ENCODE results near the gene NF2. TPM values are rescaled to one million over a fixed set of nuclear protein-coding genes. Genes with fewer than 3 reads are reported as not detected.

NF2 gene
- total RNA-seq, 1 experiment from 2014 or later = 113 TPM

GRCh38 chr22:29629903-29630516 is 26.6 kb downstream of the NF2 start:
- ATAC-seq = no peak
- Histone ChIP-seq H3K27ac (ENCODE audit: low read length) (0 out of 2 replicates have a peak overlapping the region, but pooled peaks have one; percentile 6), H3K4me1 (ENCODE audit: insufficient read depth, low read length) (peaks cover 82% of the 10 kb centered on the region)

GRCh38 chr22:29630987-29631386 is 27.6 kb downstream of the NF2 start:
- H3K27me3 ChIP-seq (ENCODE audit: low read length) = no peaks in the 10 kb centered on the region
- H3K4me3 ChIP-seq (ENCODE audit: low read length) = no peak overlapping the region
- no peak for TF ChIP-seq CTCF (conservative IDR thresholded peaks at IDR 0.05; ENCODE audit: low read depth, low read length)
- no peak for TF ChIP-seq EZH2 (IDR thresholded peaks at IDR 0.05; ENCODE audit: low read length, unreplicated experiment)
- TF ChIP-seq EZH2phosphoT487 (IDR thresholded peaks at IDR 0.05; ENCODE audit: borderline replicate concordance, low read length) = no peak
- intact Hi-C loops (cut with micrococcal nuclease) = no loop called here
- H3K27ac ChIP-seq (ENCODE audit: low read length) = no peak overlapping the region
- DNase-seq = no peak
- peaks cover 82% of the 10 kb centered on the region for H3K4me1 ChIP-seq (ENCODE audit: insufficient read depth, low read length)
- H3K9ac ChIP-seq (ENCODE audit: low read length) = no peak overlapping the region
- ChIA-PET POLR2A (ENCODE audit: unreplicated experiment) (no interaction called here), CTCF (no interaction called here)
- H3K9me3 ChIP-seq (ENCODE audit: low read length) = no peaks in the 10 kb centered on the region
- H3F3A ChIP-seq (ENCODE audit: low read length, unreplicated experiment) = peaks cover 18% of the 10 kb centered on the region
- ATAC-seq = no peak
- H3K79me2 ChIP-seq (ENCODE audit: low read length) = peaks cover 100% of the 10 kb centered on the region
- H3K4me2 ChIP-seq (ENCODE audit: low read length) = no peak overlapping the region
- no peaks in the 10 kb centered on the region for H3K9me2 ChIP-seq (replicated peaks; ENCODE audit: low read length)
- no peak overlapping the region for H2AFZ ChIP-seq (ENCODE audit: low read length)
- peaks cover 10% of the 10 kb centered on the region; the same call in 1 of the 2 replicates for H3K36me3 ChIP-seq (ENCODE audit: low read depth, low read length)
- BruUV-seq (replicated peaks) = no TSS peak
- no peaks in the 10 kb centered on the region for H4K20me1 ChIP-seq (ENCODE audit: low read length)

More at GRCh38 chr22:29629903-29630516, 26.6 kb downstream of the NF2 start:
- CTCF ChIA-PET = no interaction called here
- POLR2A ChIA-PET (ENCODE audit: unreplicated experiment) = interaction anchor here (0.7 kb wide), 1 partner anchor 35 kb away, joined by 3 read pairs; no protein-coding TSS in a partner anchor
- no TSS peak for BruUV-seq (replicated peaks)
- Histone ChIP-seq H3K9me3 (ENCODE audit: low read length) (no peaks in the 10 kb centered on the region), H3K36me3 (ENCODE audit: low read depth, low read length) (peaks cover 10% of the 10 kb centered on the region; the same call in 1 of the 2 replicates), H3K4me3 (ENCODE audit: low read length) (no peak overlapping the region), H3F3A (ENCODE audit: low read length, unreplicated experiment) (peaks cover 18% of the 10 kb centered on the region), H4K20me1 (ENCODE audit: low read length) (no peaks in the 10 kb centered on the region), H3K9ac (ENCODE audit: low read length) (no peak overlapping the region), H3K27me3 (ENCODE audit: low read length) (no peaks in the 10 kb centered on the region), H3K9me2 (replicated peaks; ENCODE audit: low read length) (no peaks in the 10 kb centered on the region), H3K79me2 (ENCODE audit: low read length) (peaks cover 100% of the 10 kb centered on the region), H2AFZ (ENCODE audit: low read length) (no peak overlapping the region), H3K4me2 (ENCODE audit: low read length) (peak overlapping the region; percentile 11; the same call in 1 of the 2 replicates)
- no peak for TF ChIP-seq CTCF (conservative IDR thresholded peaks at IDR 0.05; ENCODE audit: low read depth, low read length)
- no peak for TF ChIP-seq EZH2 (IDR thresholded peaks at IDR 0.05; ENCODE audit: low read length, unreplicated experiment)
- TF ChIP-seq EZH2phosphoT487 (IDR thresholded peaks at IDR 0.05; ENCODE audit: borderline replicate concordance, low read length) = no peak
- peak; percentile 14 for DNase-seq
- intact Hi-C loops (cut with micrococcal nuclease) = loop anchor here (5.0 kb wide), 1 partner anchor 38 kb away; no protein-coding TSS in a partner anchor

GRCh38 chr22:29631725-29632124 is 28.3 kb downstream of the NF2 start:
- Histone ChIP-seq H3K27ac (ENCODE audit: low read length) (no peak overlapping the region), H3K36me3 (ENCODE audit: low read depth, low read length) (peaks cover 12% of the 10 kb centered on the region; the same call in 1 of the 2 replicates), H2AFZ (ENCODE audit: low read length) (no peak overlapping the region), H3F3A (ENCODE audit: low read length, unreplicated experiment) (peaks cover 15% of the 10 kb centered on the region), H3K4me2 (ENCODE audit: low read length) (no peak overlapping the region), H3K9me2 (replicated peaks; ENCODE audit: low read length) (no peaks in the 10 kb centered on the region), H3K4me3 (ENCODE audit: low read length) (no peak overlapping the region), H3K9me3 (ENCODE audit: low read length) (no peaks in the 10 kb centered on the region), H4K20me1 (ENCODE audit: low read length) (no peaks in the 10 kb centered on the region), H3K9ac (ENCODE audit: low read length) (no peak overlapping the region), H3K79me2 (ENCODE audit: low read length) (peaks cover 100% of the 10 kb centered on the region), H3K27me3 (ENCODE audit: low read length) (no peaks in the 10 kb centered on the region), H3K4me1 (ENCODE audit: insufficient read depth, low read length) (peaks cover 77% of the 10 kb centered on the region)
- intact Hi-C loops (cut with micrococcal nuclease) = no loop called here
- POLR2A ChIA-PET (ENCODE audit: unreplicated experiment) = no interaction called here
- TF ChIP-seq EZH2phosphoT487 (IDR thresholded peaks at IDR 0.05; ENCODE audit: borderline replicate concordance, low read length) (no peak), CTCF (conservative IDR thresholded peaks at IDR 0.05; ENCODE audit: low read depth, low read length) (no peak), EZH2 (IDR thresholded peaks at IDR 0.05; ENCODE audit: low read length, unreplicated experiment) (no peak)
- ATAC-seq (no peak), DNase-seq (no peak)
- no TSS peak for BruUV-seq (replicated peaks)
- CTCF ChIA-PET = no interaction called here
